Mesenchymal stem cell (in vitro differentiated cells and primary cell): ENCODE results near the gene CUEDC1.

Source experiments
- DNase-seq: peaks from one replicate; pipeline ENCODE4 v3.0.0-alpha.2; 2013
- H2AFZ ChIP-seq: one replicate; pipeline ENCODE4 v1.6.1; 2013; ENCODE audit warnings: low read depth, mild to moderate bottlenecking, control low read depth, inconsistent platforms, low read length, moderate library complexity
- H2AK5ac ChIP-seq: 2 replicates; pipeline ENCODE4 v1.6.1; 2013; ENCODE audit warnings: low read length, moderate library complexity, mild to moderate bottlenecking, inconsistent platforms; ENCODE audit not compliant: severe bottlenecking
- H2BK120ac ChIP-seq: one replicate; pipeline ENCODE4 v1.6.1; 2013; ENCODE audit warnings: low read depth, mild to moderate bottlenecking, inconsistent platforms, low read length, moderate library complexity
- H2BK12ac ChIP-seq, 2 experiments: one replicate each; pipeline ENCODE4 v1.6.1; 2013; ENCODE audit warnings: inconsistent platforms in 2 of 2, low read length in 2 of 2, mild to moderate bottlenecking in 2 of 2, moderate library complexity in 2 of 2, control low read depth in 1 of 2
- H2BK15ac ChIP-seq: one replicate; pipeline ENCODE4 v1.6.1; 2013; ENCODE audit warnings: mild to moderate bottlenecking, low read depth, inconsistent platforms; ENCODE audit not compliant: poor library complexity, severe bottlenecking
- H2BK5ac ChIP-seq: 2 replicates; pipeline ENCODE4 v1.6.1; 2013; ENCODE audit warnings: low read depth, mild to moderate bottlenecking, low read length, control low read depth, inconsistent platforms; ENCODE audit not compliant: poor library complexity, severe bottlenecking
- H3K14ac ChIP-seq, 2 experiments: one replicate each; pipeline ENCODE4 v1.6.1; 2013; ENCODE audit warnings: inconsistent platforms in 2 of 2, low read length in 2 of 2, control low read depth in 1 of 2, mild to moderate bottlenecking in 1 of 2, moderate library complexity in 1 of 2
- H3K18ac ChIP-seq, 2 experiments: one replicate each; pipeline ENCODE4 v1.6.1; 2013; ENCODE audit warnings: inconsistent platforms in 2 of 2, low read length in 2 of 2, control low read depth in 1 of 2, low read depth in 1 of 2, mild to moderate bottlenecking in 1 of 2
- H3K23ac ChIP-seq, 2 experiments: one replicate each; pipeline ENCODE4 v1.6.1; 2013; ENCODE audit warnings: inconsistent platforms in 2 of 2, low read length in 2 of 2, mild to moderate bottlenecking in 2 of 2, moderate library complexity in 2 of 2, control low read depth in 1 of 2
- H3K27ac ChIP-seq: 2 replicates; pipeline ENCODE4 v1.5.1; 2013; ENCODE audit warnings: mild to moderate bottlenecking, moderate library complexity, low read length, control low read depth, inconsistent platforms; ENCODE audit not compliant: poor library complexity, severe bottlenecking
- H3K27me3 ChIP-seq, 2 experiments: 2 replicates each; pipeline versions ENCODE4 v1.6.1 to v1.7.0; 2013; ENCODE audit warnings: low read length in 2 of 2, mild to moderate bottlenecking in 2 of 2, moderate library complexity in 2 of 2, control low read depth in 1 of 2, inconsistent platforms in 1 of 2; ENCODE audit not compliant: control insufficient read depth in 1 of 2, insufficient read depth in 1 of 2
- H3K36me3 ChIP-seq, 2 experiments: 2 replicates each; pipeline versions ENCODE4 v1.6.1 to v1.7.0; 2013; ENCODE audit warnings: low read length in 2 of 2, control low read depth in 1 of 2, inconsistent platforms in 1 of 2, low read depth in 1 of 2, mild to moderate bottlenecking in 1 of 2; ENCODE audit not compliant: insufficient read depth in 2 of 2, control insufficient read depth in 1 of 2
- H3K4ac ChIP-seq, 2 experiments: one replicate each; pipeline ENCODE4 v1.6.1; 2013; ENCODE audit warnings: inconsistent platforms in 2 of 2, low read length in 2 of 2, mild to moderate bottlenecking in 2 of 2, moderate library complexity in 2 of 2, control low read depth in 1 of 2, low read depth in 1 of 2
- H3K4me1 ChIP-seq: 2 replicates; pipeline ENCODE4 v1.6.1; 2013; ENCODE audit warnings: low read depth, low read length, control low read depth; ENCODE audit not compliant: control insufficient read depth, insufficient read depth
- H3K4me2 ChIP-seq: 2 replicates; pipeline ENCODE4 v1.6.1; 2013; ENCODE audit warnings: low read length, mild to moderate bottlenecking, inconsistent platforms; ENCODE audit not compliant: poor library complexity, severe bottlenecking
- H3K4me3 ChIP-seq, 2 experiments: 2 replicates each; pipeline versions ENCODE4 v1.5.1 to v1.7.0; 2013; ENCODE audit warnings: low read length in 2 of 2, mild to moderate bottlenecking in 2 of 2, control low read depth in 1 of 2, low read depth in 1 of 2; ENCODE audit not compliant: insufficient read depth in 1 of 2
- H3K79me1 ChIP-seq: replicated peaks from 2 replicates; pipeline ENCODE4 v1.6.1; 2013; ENCODE audit warnings: mild to moderate bottlenecking, control low read depth, low read length, inconsistent platforms; ENCODE audit not compliant: poor library complexity, severe bottlenecking
- H3K9ac ChIP-seq: 2 replicates; pipeline ENCODE4 v1.7.0; 2013; ENCODE audit warnings: mild to moderate bottlenecking, low read length, moderate library complexity
- H3K9me3 ChIP-seq: 2 replicates; pipeline ENCODE4 v1.7.0; 2013; ENCODE audit warnings: mild to moderate bottlenecking, low read length; ENCODE audit not compliant: control insufficient read depth
- H4K8ac ChIP-seq: one replicate; pipeline ENCODE4 v1.6.1; 2013; ENCODE audit warnings: inconsistent platforms, mild to moderate bottlenecking, low read length, moderate library complexity
- H4K91ac ChIP-seq: one replicate; pipeline ENCODE4 v1.6.1; 2013; ENCODE audit warnings: mild to moderate bottlenecking, low read length, inconsistent platforms
- WGBS: methylation state at CpG from one replicate; pipeline ENCODE4 v1.1.7; 2013; ENCODE audit warnings: mixed read lengths; 5-methylcytosine and 5-hydroxymethylcytosine counted together

CUEDC1 gene

DNA sequence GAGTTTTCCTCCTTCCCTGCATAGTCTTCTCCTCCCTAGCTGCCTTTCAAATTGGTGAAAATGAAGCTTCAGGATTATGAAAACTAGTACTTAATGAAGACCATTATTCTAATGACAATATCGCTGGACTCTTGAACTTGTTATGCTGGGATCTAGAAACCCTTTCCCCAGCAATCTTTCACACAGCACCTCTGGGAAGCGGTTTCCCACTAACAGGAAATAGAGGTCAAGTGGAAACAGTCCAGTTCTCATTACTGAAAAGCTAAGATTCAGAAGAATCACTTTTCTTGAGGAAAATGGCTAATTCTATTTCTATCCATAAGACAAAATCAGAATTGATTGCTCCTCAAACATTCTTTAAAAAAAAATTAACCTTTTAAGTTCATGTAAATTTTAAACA, 34.8 kb upstream of the CUEDC1 start:
- no peak overlapping the region for H3K14ac ChIP-seq
- no peak overlapping the region for H2BK5ac ChIP-seq
- peak overlapping the region; percentile 49 for H3K27ac ChIP-seq
- H2BK120ac ChIP-seq = no peak overlapping the region
- no peak overlapping the region for H2BK12ac ChIP-seq
- WGBS = 5% methylated on average over 2 of the region's 2 CpGs
- no peak overlapping the region for H3K4me3 ChIP-seq
- no peak overlapping the region for H2AFZ ChIP-seq
- H3K4ac ChIP-seq = no peak overlapping the region
- H3K18ac ChIP-seq = no peak overlapping the region
- no peak overlapping the region for H2AK5ac ChIP-seq
- H3K79me1 ChIP-seq = peaks cover 3% of the 10 kb centered on the region
- DNase-seq = peak; percentile 50
- peaks cover 0 to 2% of the 10 kb centered on the region in 2 experiments for H3K36me3 ChIP-seq
- no peak overlapping the region for H3K23ac ChIP-seq
- no peak overlapping the region for H4K91ac ChIP-seq
- H3K4me2 ChIP-seq = no peak overlapping the region
- H2BK15ac ChIP-seq = no peak overlapping the region
- peaks cover 6% of the 10 kb centered on the region for H3K4me1 ChIP-seq
- no peaks in the 10 kb centered on the region for H3K27me3 ChIP-seq
- H3K9me3 ChIP-seq = no peaks in the 10 kb centered on the region
- no peak overlapping the region for H4K8ac ChIP-seq
- H3K9ac ChIP-seq = no peak overlapping the region

DNA sequence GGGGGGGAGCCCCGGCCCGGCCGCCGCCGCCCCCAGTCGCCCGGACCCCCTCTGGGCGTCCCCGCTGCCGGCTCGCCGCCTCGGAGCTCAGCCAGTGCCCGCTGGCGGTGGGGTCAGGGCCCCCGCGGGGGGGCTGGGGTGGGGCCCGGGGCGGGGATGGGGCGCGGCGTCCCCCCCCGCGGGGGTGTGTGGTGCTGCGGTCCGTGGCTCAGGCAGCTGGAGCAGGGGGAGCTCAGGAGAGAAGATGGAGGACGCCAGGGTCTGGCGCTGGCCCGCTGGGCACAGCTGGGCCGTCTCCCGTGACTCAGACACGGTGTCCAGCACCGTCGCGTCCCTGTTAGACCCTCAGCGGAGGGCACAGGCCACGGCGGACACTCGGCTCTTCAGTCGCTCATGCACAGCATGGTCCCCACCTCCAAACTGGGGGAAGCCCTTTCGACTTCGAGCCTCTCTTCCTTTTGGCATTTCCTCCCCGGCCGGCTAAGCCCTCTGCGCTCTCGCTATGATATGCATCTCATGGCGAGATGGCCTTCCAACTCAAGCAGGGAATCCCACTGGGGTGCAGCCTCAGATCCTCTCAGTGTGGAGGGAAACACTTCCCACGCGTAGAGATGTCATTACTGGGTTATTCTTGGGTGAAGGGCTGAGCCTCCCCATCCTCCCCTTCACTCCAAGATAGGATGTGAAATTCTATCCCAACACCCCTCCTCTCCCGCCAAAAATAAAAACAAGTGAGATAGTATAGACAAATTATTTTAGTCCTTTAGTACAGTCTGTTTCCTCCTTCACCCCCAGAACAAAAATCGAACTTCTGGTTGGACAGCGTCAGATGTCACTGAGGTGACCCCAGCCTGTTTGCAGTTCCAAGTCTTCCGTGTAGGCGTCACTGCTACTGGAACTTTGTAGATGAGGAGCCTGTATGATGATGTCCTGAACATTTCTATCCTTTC, 33.4 kb upstream of the CUEDC1 start:
- H3K18ac ChIP-seq = peak overlapping the region; percentile 95 to 100
- H3K4me1 ChIP-seq = peaks cover 6% of the 10 kb centered on the region
- peak overlapping the region; percentile 77 for H3K4me2 ChIP-seq
- H3K9ac ChIP-seq = peak overlapping the region; percentile 95
- 6% methylated on average over 27 of the region's 54 CpGs for WGBS
- peak overlapping the region; percentile 97 for H3K27ac ChIP-seq
- peak overlapping the region; percentile 71 for H2AK5ac ChIP-seq
- H2BK5ac ChIP-seq = peak overlapping the region; percentile 67
- peak overlapping the region; percentile 99 for H4K8ac ChIP-seq
- peak overlapping the region; percentile 97 for H4K91ac ChIP-seq
- H3K4ac ChIP-seq = peak overlapping the region; percentile 94 to 95
- peak overlapping the region; percentile 76 for H2AFZ ChIP-seq
- DNase-seq = peak; percentile 80
- peaks cover 0 to 5% of the 10 kb centered on the region in 2 experiments for H3K36me3 ChIP-seq
- H3K4me3 ChIP-seq = peak overlapping the region; percentile 81 to 86
- H3K79me1 ChIP-seq = peaks cover 2% of the 10 kb centered on the region
- peak overlapping the region; percentile 98 for H2BK120ac ChIP-seq
- peak overlapping the region; percentile 49 to 96 for H3K14ac ChIP-seq
- H3K27me3 ChIP-seq = no peaks in the 10 kb centered on the region
- peak overlapping the region in 1 of 2 experiments; percentile 83 for H2BK12ac ChIP-seq
- peak overlapping the region in 1 of 2 experiments; percentile 98 for H3K23ac ChIP-seq
- peak overlapping the region; percentile 97 for H2BK15ac ChIP-seq
- no peaks in the 10 kb centered on the region for H3K9me3 ChIP-seq

DNA sequence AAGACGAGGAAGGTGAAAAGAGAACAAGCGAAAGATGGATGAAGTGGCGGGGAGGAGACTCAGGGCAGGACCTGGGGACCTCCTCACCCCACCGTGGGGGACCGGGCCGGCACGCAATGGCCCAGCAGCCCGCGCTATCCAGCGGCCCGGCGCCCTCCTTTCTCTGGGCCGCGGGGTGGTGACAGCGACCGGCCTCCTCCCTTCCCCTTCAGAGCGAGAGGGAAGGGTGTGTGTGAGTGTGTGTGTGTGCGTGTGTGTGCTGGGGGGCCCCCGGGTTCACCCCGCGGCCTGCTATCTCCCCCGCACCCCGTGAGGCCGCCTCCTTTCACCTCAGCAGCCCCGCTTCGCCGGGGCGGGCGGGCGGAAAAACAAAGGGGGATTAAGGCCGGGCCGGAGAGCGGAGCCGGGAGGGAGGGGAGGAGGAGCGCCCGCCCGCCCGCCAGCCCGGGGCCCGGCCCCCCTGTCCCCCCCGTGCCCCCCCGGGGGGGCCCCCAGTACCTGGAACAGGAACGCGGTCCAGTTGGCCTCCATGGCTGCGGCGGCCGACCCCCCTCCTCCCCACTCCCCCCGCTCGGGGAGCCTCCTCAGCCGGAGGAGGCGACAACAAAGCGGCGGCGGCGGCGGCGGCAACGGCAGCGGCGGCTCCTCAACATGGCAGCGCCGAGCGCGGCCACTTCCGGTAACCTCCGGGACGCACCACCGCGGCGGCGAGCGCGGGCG, 32.5 kb upstream of the CUEDC1 start, which contains the start of gene VEZF1:
TSS of gene VEZF1 (minus strand) at position 674 of the 720 bp plus-strand sequence. CDS start at position 531, 143 bp downstream.
- Histone ChIP-seq H3K4me2 (peak within 1 kb of the TSS; percentile 85), H2BK12ac (peak within 1 kb of the TSS; percentile 56 to 83), H2BK15ac (peak within 1 kb of the TSS; percentile 97), H3K18ac (peak within 1 kb of the TSS; percentile 97 to 100), H4K91ac (peak within 1 kb of the TSS; percentile 97), H3K36me3 (peaks cover 2 to 8% of the 10 kb centered on the region in 2 experiments), H3K4me3 (peak within 1 kb of the TSS; percentile 86 to 87), H2BK5ac (peak within 1 kb of the TSS; percentile 87), H2AK5ac (peak within 1 kb of the TSS; percentile 71), H3K4me1 (peaks cover 8% of the 10 kb centered on the region), H3K79me1 (no peaks in the 10 kb centered on the region), H2AFZ (peak within 1 kb of the TSS; percentile 76), H3K14ac (peak within 1 kb of the TSS; percentile 69 to 96), H3K9me3 (no peaks in the 10 kb centered on the region), H3K27ac (peak within 1 kb of the TSS; percentile 97), H4K8ac (peak within 1 kb of the TSS; percentile 99), H2BK120ac (peak within 1 kb of the TSS; percentile 98), H3K4ac (peak within 1 kb of the TSS; percentile 95 to 97), H3K9ac (peak within 1 kb of the TSS; percentile 95), H3K23ac (peak within 1 kb of the TSS; percentile 41 to 98), H3K27me3 (no peaks in the 10 kb centered on the region)
- WGBS = 2% methylated on average over 16 of the region's 74 CpGs
- peak; percentile 76 for DNase-seq
